HepG2 (cell line): Measurements from ENCODE around the gene TASP1.

ENCODE experiments used
- ATAD3A ChIP-seq: sonication (generic); formaldehyde crosslinking; IDR thresholded peaks from 2 replicates; pipeline ENCODE4 v1.4.0; 2020; ENCODE audit warnings: missing genetic modification reagents
- RAD21 ChIP-seq: fragments of 450-650 bp; formaldehyde crosslinking; IDR thresholded peaks from 2 replicates; pipeline ENCODE4 v1.5.0; 2020; ENCODE audit warnings: mild to moderate bottlenecking
- SRSF9 ChIP-seq: fragments of 200-400 bp; formaldehyde crosslinking; IDR thresholded peaks from 2 replicates; pipeline ENCODE4 v1.6.1; 2018; ENCODE audit warnings: borderline replicate concordance, mild to moderate bottlenecking, low read depth, low read length; ENCODE audit not compliant: insufficient read depth, poor library complexity, severe bottlenecking
- ZNF124 ChIP-seq: sonication (generic); formaldehyde crosslinking; IDR thresholded peaks from 2 replicates; pipeline ENCODE4 v1.4.0; 2020; ENCODE audit warnings: missing genetic modification reagents
- TF ChIP-seq, protein P1 (sequence below): sonication (generic); formaldehyde crosslinking; IDR thresholded peaks from 2 replicates; pipeline ENCODE4 v1.5.0; 2020; ENCODE audit warnings: mild to moderate bottlenecking, missing genetic modification reagents, moderate library complexity

DNA sequence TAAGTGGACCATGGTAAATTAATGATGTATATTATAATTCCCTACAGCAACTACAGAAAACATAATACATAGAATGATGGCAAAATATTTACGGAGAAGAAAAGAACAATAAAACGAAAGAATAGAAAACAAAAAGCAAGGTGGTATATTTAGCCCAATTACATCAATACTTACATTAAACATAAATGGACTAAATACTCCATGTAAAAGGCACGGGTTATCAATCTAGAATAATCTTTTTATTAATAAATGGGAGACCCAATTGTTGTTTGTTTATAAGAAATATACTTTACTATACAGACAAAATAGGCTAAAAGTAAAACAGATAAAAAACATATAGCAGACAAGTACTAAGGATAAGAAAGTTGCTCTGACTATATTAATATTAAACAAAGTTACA lies 137.2 kb downstream of the TASP1 start:
- TF ChIP-seq ZNF124 (no peak), SRSF9 (no peak), RAD21 (CRISPR knock-in tag) (no peak), ATAD3A (CRISPR knock-in tag) (no peak)
- TF ChIP-seq, protein P1, sequence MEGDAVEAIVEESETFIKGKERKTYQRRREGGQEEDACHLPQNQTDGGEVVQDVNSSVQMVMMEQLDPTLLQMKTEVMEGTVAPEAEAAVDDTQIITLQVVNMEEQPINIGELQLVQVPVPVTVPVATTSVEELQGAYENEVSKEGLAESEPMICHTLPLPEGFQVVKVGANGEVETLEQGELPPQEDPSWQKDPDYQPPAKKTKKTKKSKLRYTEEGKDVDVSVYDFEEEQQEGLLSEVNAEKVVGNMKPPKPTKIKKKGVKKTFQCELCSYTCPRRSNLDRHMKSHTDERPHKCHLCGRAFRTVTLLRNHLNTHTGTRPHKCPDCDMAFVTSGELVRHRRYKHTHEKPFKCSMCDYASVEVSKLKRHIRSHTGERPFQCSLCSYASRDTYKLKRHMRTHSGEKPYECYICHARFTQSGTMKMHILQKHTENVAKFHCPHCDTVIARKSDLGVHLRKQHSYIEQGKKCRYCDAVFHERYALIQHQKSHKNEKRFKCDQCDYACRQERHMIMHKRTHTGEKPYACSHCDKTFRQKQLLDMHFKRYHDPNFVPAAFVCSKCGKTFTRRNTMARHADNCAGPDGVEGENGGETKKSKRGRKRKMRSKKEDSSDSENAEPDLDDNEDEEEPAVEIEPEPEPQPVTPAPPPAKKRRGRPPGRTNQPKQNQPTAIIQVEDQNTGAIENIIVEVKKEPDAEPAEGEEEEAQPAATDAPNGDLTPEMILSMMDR (CRISPR knock-in tag): no peak
